ENCODE measurements around the gene FAM3B. TPM values are rescaled to one million over a fixed set of nuclear protein-coding genes. Genes with fewer than 3 reads are reported as not detected.
"Not testable (repeated sequence)": the region's sequence is repeated elsewhere in the genome, so short reads cannot be mapped to it uniquely, and the experiment has no call there.

Gene FAM3B
- total and polyA plus RNA-seq, 12 donors: 0.04 to 0.42 (median 0.30) TPM; not detected in 6

DNA sequence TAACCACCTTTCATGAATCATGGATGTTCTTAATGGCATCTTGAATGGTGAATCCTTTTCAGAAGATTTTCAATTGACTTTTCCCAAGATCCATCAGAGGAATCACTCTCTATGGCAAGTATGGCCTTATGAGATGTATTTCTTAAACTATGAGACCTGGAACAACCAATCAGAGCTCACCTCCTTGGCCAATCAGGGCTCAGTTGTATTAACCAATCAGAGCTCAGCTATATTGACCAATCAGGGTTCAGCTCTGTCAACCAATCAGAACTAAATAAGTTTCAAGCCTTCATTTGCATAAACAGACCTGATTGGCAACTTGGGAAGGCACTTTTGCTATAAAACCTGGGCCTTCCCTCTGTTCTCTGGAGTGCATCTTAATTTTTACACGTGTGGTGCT, 13.6 kb upstream of the FAM3B start:
- peaks cover 0 to 39% (median 6%) of the 10 kb centered on the region in 11 donors for H3K9me3 ChIP-seq
- intact Hi-C loops (cut with DNase I): no loop called here
- no peak for ATAC-seq
- H3K4me1 ChIP-seq: no peaks in the 10 kb centered on the region
- no peak overlapping the region for H3K27ac ChIP-seq
- no peaks in the 10 kb centered on the region for H3K36me3 ChIP-seq
- 72 to 77% methylated on average over 1 of the region's 1 CpG for WGBS, 2 donors
- TF ChIP-seq, protein P1, sequence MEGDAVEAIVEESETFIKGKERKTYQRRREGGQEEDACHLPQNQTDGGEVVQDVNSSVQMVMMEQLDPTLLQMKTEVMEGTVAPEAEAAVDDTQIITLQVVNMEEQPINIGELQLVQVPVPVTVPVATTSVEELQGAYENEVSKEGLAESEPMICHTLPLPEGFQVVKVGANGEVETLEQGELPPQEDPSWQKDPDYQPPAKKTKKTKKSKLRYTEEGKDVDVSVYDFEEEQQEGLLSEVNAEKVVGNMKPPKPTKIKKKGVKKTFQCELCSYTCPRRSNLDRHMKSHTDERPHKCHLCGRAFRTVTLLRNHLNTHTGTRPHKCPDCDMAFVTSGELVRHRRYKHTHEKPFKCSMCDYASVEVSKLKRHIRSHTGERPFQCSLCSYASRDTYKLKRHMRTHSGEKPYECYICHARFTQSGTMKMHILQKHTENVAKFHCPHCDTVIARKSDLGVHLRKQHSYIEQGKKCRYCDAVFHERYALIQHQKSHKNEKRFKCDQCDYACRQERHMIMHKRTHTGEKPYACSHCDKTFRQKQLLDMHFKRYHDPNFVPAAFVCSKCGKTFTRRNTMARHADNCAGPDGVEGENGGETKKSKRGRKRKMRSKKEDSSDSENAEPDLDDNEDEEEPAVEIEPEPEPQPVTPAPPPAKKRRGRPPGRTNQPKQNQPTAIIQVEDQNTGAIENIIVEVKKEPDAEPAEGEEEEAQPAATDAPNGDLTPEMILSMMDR (IDR thresholded peaks at IDR 0.05): no peak
- DNase-seq: no peak
- H3K27me3 ChIP-seq: peaks cover 0 to 15% (median 0%) of the 10 kb centered on the region in 7 donors
- H3K4me3 ChIP-seq: no peak overlapping the region

- H3K27ac ChIP-seq: no peak overlapping the region
- H3K4me1 ChIP-seq: no peaks in the 10 kb centered on the region
- H3K9me3 ChIP-seq: peaks cover 0 to 32% (median 5%) of the 10 kb centered on the region in 11 donors
- no peak overlapping the region for H3K4me3 ChIP-seq
- WGBS, 2 donors: 95 to 96% methylated on average over 37 to 40 of the region's 40 CpGs
- H3K36me3 ChIP-seq: no peaks in the 10 kb centered on the region
- ATAC-seq (no peak), DNase-seq (no peak)
- peaks cover 0 to 26% (median 7%) of the 10 kb centered on the region in 7 donors for H3K27me3 ChIP-seq
- TF ChIP-seq, protein P1 (IDR thresholded peaks at IDR 0.05): no peak
- intact Hi-C loops (cut with DNase I): no loop called here
Observed at GRCh38 chr21:41304068-41304720, 12.4 kb upstream of the FAM3B start.

- no peak overlapping the region for H3K4me3 ChIP-seq
- no peaks in the 10 kb centered on the region for H3K36me3 ChIP-seq
- DNase-seq: no peak
- intact Hi-C loops (cut with DNase I): no loop called here
- peaks cover 0 to 41% (median 18%) of the 10 kb centered on the region in 7 donors for H3K27me3 ChIP-seq
- TF ChIP-seq, protein P1 (IDR thresholded peaks at IDR 0.05): no peak
- no peak overlapping the region for H3K27ac ChIP-seq
- no peaks in the 10 kb centered on the region for H3K4me1 ChIP-seq
- ATAC-seq: no peak
- peaks cover 0 to 10% (median 1%) of the 10 kb centered on the region in 11 donors for H3K9me3 ChIP-seq
Observed at GRCh38 chr21:41307219-41307618, 9.4 kb upstream of the FAM3B start.

- DNase-seq; H3K36me3 ChIP-seq; H3K9me3 ChIP-seq; H3K27ac ChIP-seq; intact Hi-C loops (cut with DNase I); H3K4me3 ChIP-seq; ATAC-seq: not testable (repeated sequence)
- Histone ChIP-seq H3K27me3 (peaks cover 17 to 70% (median 58%) of the 10 kb centered on the region in 7 donors), H3K4me1 (peaks cover 3 to 13% (median 10%) of the 10 kb centered on the region in 9 donors)
- 93 to 97% methylated on average over 4 to 5 of the region's 8 CpGs for WGBS, 2 donors
Observed at GRCh38 chr21:41313285-41314164, 3.1 kb upstream of the FAM3B start.

All from heart right ventricle (tissue), 16 donors.